K562 (cell line): ENCODE data around the gene TLE6. TPM values are rescaled to one million over a fixed set of nuclear protein-coding genes. Genes with fewer than 3 reads are reported as not detected.
A peak's percentile ranks its signal among the peaks of the same experiment; 100 is the strongest.

Experiments
- C11orf30 ChIP-seq: fragments of 450-650 bp; IDR thresholded peaks from 2 replicates; pipeline ENCODE4 v1.6.1; 2016; ENCODE audit warnings: low read depth, mild to moderate bottlenecking
- CBX3 ChIP-seq, 2 experiments: IDR thresholded peaks; 1 replicate in 1 of 2; 2 replicates in 1 of 2; pipeline ENCODE4 v1.6.1; 2012; ENCODE audit warnings: inconsistent platforms in 2 of 2, low read length in 2 of 2, borderline replicate concordance in 1 of 2, control low read depth in 1 of 2
- CEBPB ChIP-seq: fragments of 450-650 bp; IDR thresholded peaks from 2 replicates; pipeline ENCODE4 v1.6.1; 2016; ENCODE audit warnings: missing genetic modification characterization, missing compliant biosample characterization
- EGR1 ChIP-seq: fragments of 450-650 bp; conservative IDR thresholded peaks from 2 replicates; pipeline ENCODE4 v1.6.1; 2017; ENCODE audit warnings: mild to moderate bottlenecking
- EHMT2 ChIP-seq: fragments of 450-650 bp; IDR thresholded peaks from 2 replicates; pipeline ENCODE4 v1.6.1; 2018; ENCODE audit warnings: antibody characterized with exemption
- HEY1 ChIP-seq: fragments of 250-450 bp; sonication (Bioruptor Pico); IDR thresholded peaks from 2 replicates; pipeline ENCODE4 v1.5.0; 2020; ENCODE audit warnings: mild to moderate bottlenecking, moderate library complexity, borderline replicate concordance
- HIVEP1 ChIP-seq: fragments of 250-450 bp; sonication (Bioruptor Pico); IDR thresholded peaks from 2 replicates; pipeline ENCODE4 v1.4.0; 2020; ENCODE audit warnings: mild to moderate bottlenecking
- MCM3 ChIP-seq: fragments of 450-650 bp; IDR thresholded peaks from 2 replicates; pipeline ENCODE4 v1.6.1; 2016
- MXI1 ChIP-seq: IDR thresholded peaks from 2 replicates; pipeline ENCODE4 v1.6.1; 2011; ENCODE audit warnings: low read depth, mild to moderate bottlenecking, improper control_type of control experiment, low read length
- PHTF2 ChIP-seq: fragments of 250-450 bp; sonication (Bioruptor Pico); IDR thresholded peaks from 2 replicates; pipeline ENCODE4 v1.5.0; 2021; ENCODE audit warnings: mild to moderate bottlenecking
- SMARCE1 ChIP-seq: fragments of 450-650 bp; IDR thresholded peaks from 2 replicates; pipeline ENCODE4 v1.7.1; 2016; ENCODE audit warnings: mild to moderate bottlenecking
- TBP ChIP-seq: optimal IDR thresholded peaks from 2 replicates; pipeline ENCODE3; 2011; ENCODE audit warnings: low read depth, low read length, improper control_type of control experiment
- TOE1 ChIP-seq, 2 experiments: fragments of 450-650 bp in 1 of 2; sonication (generic) in 1 of 2; formaldehyde crosslinking in 1 of 2; IDR thresholded peaks; 2 replicates each; pipeline versions ENCODE4 v1.7.1 to v1.8.0; 2016 to 2022; ENCODE audit warnings: borderline replicate concordance in 2 of 2, mild to moderate bottlenecking in 2 of 2, antibody characterized with exemption in 1 of 2, inconsistent platforms in 1 of 2, low read depth in 1 of 2, missing genetic modification reagents in 1 of 2, moderate library complexity in 1 of 2
- TSC22D4 ChIP-seq: fragments of 450-650 bp; IDR thresholded peaks from 2 replicates; pipeline ENCODE4 v1.6.1; 2016; ENCODE audit warnings: missing genetic modification characterization, missing biosample characterization, control low read depth
- ZNF274 ChIP-seq: IDR thresholded peaks from 2 replicates; pipeline ENCODE4 v1.6.1; 2011; ENCODE audit warnings: low read depth, mild to moderate bottlenecking, low read length, moderate library complexity, borderline replicate concordance
- ZNF354B ChIP-seq: fragments of 250-450 bp; sonication (Bioruptor Pico); IDR thresholded peaks from 2 replicates; pipeline ENCODE4 v1.4.0; 2020
- polyA plus RNA-seq, 8 experiments: library from polyadenylated mRNA; depleted of rRNA in 4 of 8; stranded (reverse) in 5 of 8; unstranded in 3 of 8; fragments of >200 nt; fragmentation: Nextera tagmentation in 2 of 8; fragmentation: Illumina TruSeq in 1 of 8; extraction: Ambion mirVana in 2 of 8; extraction: Trizol in 1 of 8; gene quantifications; 2 replicates each; pipeline versions ENCODE4 v1.2.1 to v1.2.3, GENCODE V29; 2011 to 2014; ENCODE audit warnings: inconsistent platforms in 1 of 8, missing spikeins in 1 of 8
- total RNA-seq, 7 experiments: library from RNA; depleted of rRNA in 6 of 7; stranded (reverse); fragments of >200 nt in 6 of 7; fragmentation: Illumina TruSeq in 2 of 7; extraction: Trizol in 2 of 7; gene quantifications; 2 replicates each; pipeline versions ENCODE4 v1.2.1 to v1.2.3, GENCODE V29; 2011 to 2021; ENCODE audit warnings: low replicate concordance in 1 of 7
- TF ChIP-seq, protein P1 (sequence below): fragments of 250-450 bp; sonication (Bioruptor Pico); IDR thresholded peaks from 2 replicates; pipeline ENCODE4 v1.8.0; 2021; ENCODE audit warnings: moderate library complexity, mild to moderate bottlenecking, inconsistent platforms
- TF ChIP-seq, protein P2 (sequence below): fragments of 200-800 bp; sonication (Bioruptor generic); IDR thresholded peaks from 2 replicates; pipeline ENCODE4 v1.6.1; 2016; ENCODE audit warnings: missing genetic modification characterization, missing compliant biosample characterization
- TF ChIP-seq, protein P3 (sequence below): fragments of 250-450 bp; sonication (Bioruptor Pico); IDR thresholded peaks from 2 replicates; pipeline ENCODE4 v1.5.0; 2020; ENCODE audit warnings: mild to moderate bottlenecking
- TF ChIP-seq, protein P4 (sequence below): fragments of 450-650 bp; formaldehyde crosslinking; IDR thresholded peaks from 2 replicates; pipeline ENCODE4 v1.4.0; 2022; ENCODE audit warnings: missing genetic modification characterization

Gene TLE6
- total and polyA plus RNA-seq, 9 of the 15 experiments (the other 6 are each of a cell fraction or from before 2014, with no cell fraction given), result 1.1 to 6.1 (median 2.5) TPM

DNA sequence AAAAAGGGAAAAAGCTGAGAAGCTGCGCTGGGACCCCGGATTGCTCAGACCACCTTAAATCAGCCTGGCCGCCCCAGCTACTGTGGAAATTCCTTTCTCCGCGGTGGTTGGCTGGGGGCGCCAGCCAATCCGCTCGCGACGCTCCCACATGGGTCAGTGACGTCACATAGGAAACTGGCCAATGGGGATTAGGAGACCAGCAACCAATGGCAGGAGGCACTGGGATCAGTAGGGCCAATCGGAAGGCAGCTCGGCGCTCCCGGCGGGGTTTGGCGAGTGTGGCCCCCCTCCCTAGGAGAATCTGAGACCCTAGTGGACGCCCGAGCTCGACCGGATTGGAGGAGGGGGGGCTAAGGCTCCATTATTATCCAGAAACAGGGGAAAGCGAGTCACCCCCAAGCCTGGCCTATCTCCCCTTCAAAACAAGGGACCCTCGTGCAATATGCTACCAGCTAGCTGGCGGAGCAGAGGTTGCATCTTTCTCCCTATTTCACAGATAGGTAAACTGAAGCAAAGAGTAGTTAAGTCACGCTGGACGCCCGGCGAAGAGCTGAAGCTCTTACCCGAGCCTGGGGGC lies 58.3 kb downstream of the TLE6 start (continued):
- TF ChIP-seq, protein P1, sequence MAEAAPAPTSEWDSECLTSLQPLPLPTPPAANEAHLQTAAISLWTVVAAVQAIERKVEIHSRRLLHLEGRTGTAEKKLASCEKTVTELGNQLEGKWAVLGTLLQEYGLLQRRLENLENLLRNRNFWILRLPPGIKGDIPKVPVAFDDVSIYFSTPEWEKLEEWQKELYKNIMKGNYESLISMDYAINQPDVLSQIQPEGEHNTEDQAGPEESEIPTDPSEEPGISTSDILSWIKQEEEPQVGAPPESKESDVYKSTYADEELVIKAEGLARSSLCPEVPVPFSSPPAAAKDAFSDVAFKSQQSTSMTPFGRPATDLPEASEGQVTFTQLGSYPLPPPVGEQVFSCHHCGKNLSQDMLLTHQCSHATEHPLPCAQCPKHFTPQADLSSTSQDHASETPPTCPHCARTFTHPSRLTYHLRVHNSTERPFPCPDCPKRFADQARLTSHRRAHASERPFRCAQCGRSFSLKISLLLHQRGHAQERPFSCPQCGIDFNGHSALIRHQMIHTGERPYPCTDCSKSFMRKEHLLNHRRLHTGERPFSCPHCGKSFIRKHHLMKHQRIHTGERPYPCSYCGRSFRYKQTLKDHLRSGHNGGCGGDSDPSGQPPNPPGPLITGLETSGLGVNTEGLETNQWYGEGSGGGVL (CRISPR knock-in tag), result no peak
- TF ChIP-seq CEBPB (tag), result no peak
- TF ChIP-seq, protein P2, sequence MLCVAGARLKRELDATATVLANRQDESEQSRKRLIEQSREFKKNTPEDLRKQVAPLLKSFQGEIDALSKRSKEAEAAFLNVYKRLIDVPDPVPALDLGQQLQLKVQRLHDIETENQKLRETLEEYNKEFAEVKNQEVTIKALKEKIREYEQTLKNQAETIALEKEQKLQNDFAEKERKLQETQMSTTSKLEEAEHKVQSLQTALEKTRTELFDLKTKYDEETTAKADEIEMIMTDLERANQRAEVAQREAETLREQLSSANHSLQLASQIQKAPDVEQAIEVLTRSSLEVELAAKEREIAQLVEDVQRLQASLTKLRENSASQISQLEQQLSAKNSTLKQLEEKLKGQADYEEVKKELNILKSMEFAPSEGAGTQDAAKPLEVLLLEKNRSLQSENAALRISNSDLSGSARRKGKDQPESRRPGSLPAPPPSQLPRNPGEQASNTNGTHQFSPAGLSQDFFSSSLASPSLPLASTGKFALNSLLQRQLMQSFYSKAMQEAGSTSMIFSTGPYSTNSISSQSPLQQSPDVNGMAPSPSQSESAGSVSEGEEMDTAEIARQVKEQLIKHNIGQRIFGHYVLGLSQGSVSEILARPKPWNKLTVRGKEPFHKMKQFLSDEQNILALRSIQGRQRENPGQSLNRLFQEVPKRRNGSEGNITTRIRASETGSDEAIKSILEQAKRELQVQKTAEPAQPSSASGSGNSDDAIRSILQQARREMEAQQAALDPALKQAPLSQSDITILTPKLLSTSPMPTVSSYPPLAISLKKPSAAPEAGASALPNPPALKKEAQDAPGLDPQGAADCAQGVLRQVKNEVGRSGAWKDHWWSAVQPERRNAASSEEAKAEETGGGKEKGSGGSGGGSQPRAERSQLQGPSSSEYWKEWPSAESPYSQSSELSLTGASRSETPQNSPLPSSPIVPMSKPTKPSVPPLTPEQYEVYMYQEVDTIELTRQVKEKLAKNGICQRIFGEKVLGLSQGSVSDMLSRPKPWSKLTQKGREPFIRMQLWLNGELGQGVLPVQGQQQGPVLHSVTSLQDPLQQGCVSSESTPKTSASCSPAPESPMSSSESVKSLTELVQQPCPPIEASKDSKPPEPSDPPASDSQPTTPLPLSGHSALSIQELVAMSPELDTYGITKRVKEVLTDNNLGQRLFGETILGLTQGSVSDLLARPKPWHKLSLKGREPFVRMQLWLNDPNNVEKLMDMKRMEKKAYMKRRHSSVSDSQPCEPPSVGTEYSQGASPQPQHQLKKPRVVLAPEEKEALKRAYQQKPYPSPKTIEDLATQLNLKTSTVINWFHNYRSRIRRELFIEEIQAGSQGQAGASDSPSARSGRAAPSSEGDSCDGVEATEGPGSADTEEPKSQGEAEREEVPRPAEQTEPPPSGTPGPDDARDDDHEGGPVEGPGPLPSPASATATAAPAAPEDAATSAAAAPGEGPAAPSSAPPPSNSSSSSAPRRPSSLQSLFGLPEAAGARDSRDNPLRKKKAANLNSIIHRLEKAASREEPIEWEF, result 0 out of 2 replicates have a peak, but pooled peaks have one; percentile 60
- no peak for TF ChIP-seq MCM3
- peak in 1 of 2 experiments; percentile 78; a peak in 2 of 3 replicates for TF ChIP-seq CBX3 (IDR thresholded peaks at IDR 0.05; ENCODE audit: borderline replicate concordance in 1 of 2, low read length in 2 of 2)
- TF ChIP-seq, protein P3, sequence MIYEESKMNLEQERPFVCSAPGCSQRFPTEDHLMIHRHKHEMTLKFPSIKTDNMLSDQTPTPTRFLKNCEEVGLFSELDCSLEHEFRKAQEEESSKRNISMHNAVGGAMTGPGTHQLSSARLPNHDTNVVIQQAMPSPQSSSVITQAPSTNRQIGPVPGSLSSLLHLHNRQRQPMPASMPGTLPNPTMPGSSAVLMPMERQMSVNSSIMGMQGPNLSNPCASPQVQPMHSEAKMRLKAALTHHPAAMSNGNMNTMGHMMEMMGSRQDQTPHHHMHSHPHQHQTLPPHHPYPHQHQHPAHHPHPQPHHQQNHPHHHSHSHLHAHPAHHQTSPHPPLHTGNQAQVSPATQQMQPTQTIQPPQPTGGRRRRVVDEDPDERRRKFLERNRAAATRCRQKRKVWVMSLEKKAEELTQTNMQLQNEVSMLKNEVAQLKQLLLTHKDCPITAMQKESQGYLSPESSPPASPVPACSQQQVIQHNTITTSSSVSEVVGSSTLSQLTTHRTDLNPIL, result no peak
- TF ChIP-seq, protein P4, sequence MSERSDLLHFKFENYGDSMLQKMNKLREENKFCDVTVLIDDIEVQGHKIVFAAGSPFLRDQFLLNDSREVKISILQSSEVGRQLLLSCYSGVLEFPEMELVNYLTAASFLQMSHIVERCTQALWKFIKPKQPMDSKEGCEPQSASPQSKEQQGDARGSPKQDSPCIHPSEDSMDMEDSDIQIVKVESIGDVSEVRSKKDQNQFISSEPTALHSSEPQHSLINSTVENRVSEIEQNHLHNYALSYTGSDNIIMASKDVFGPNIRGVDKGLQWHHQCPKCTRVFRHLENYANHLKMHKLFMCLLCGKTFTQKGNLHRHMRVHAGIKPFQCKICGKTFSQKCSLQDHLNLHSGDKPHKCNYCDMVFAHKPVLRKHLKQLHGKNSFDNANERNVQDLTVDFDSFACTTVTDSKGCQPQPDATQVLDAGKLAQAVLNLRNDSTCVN, result no peak
- TF ChIP-seq EGR1, result no peak
- no peak for TF ChIP-seq PHTF2 (CRISPR knock-in tag)
- no peak for TF ChIP-seq MXI1
- no peak for TF ChIP-seq TSC22D4 (tag)
- TF ChIP-seq TOE1 (IDR thresholded peaks at IDR 0.05; ENCODE audit: borderline replicate concordance), result peak; percentile 62; the same call in 1 of the 2 replicates
- TF ChIP-seq TOE1 (CRISPR knock-in tag; IDR thresholded peaks at IDR 0.05; ENCODE audit: borderline replicate concordance, low read depth), result no peak
- no peak for TF ChIP-seq EHMT2
- no peak for TF ChIP-seq HIVEP1 (CRISPR knock-in tag)
- TF ChIP-seq ZNF274, result no peak
- TF ChIP-seq ZNF354B (CRISPR knock-in tag), result no peak
- no peak for TF ChIP-seq SMARCE1
- TF ChIP-seq TBP, result peak; percentile 77
- TF ChIP-seq C11orf30, result peak; percentile 48
- no peak for TF ChIP-seq HEY1 (CRISPR knock-in tag)
